Effector memory CD8-positive, alpha-beta T cell (primary cell): Measurements from ENCODE around the gene VSIG4.

Experiments
- ATAC-seq: fragments of 150-1000 bp; cut with Tn5 transposase; replicated peaks from 2 replicates; pipeline ENCODE4 v1.10.0; 2021; ENCODE audit warnings: mild to moderate bottlenecking, moderate library complexity
- DNase-seq, 3 experiments: peaks; one replicate each; pipeline ENCODE4 v3.0.0; 2021
- H3K27ac Mint-ChIP-seq, 2 donors: one replicate each; pipeline ENCODE4 v1.8.0; 2022; ENCODE audit warnings: mild to moderate bottlenecking in 2 of 2, mixed read lengths in 2 of 2, moderate library complexity in 2 of 2
- H3K27me3 Mint-ChIP-seq, 2 donors: one replicate each; pipeline ENCODE4 v1.8.0; 2022; ENCODE audit warnings: mixed read lengths in 2 of 2
- H3K36me3 Mint-ChIP-seq: one replicate; pipeline ENCODE4 v1.8.0; 2022; ENCODE audit warnings: mild to moderate bottlenecking, moderate library complexity, mixed read lengths; ENCODE audit not compliant: insufficient read depth
- H3K4me1 Mint-ChIP-seq, 2 donors: one replicate each; pipeline ENCODE4 v1.8.0; 2022; ENCODE audit warnings: low read depth in 2 of 2, mixed read lengths in 2 of 2
- H3K4me3 Mint-ChIP-seq, 2 donors: one replicate each; pipeline ENCODE4 v1.8.0; 2022; ENCODE audit warnings: mild to moderate bottlenecking in 2 of 2, mixed read lengths in 2 of 2, moderate library complexity in 2 of 2
- H3K9me3 Mint-ChIP-seq, 2 donors: one replicate each; pipeline ENCODE4 v1.8.0; 2022; ENCODE audit warnings: mixed read lengths in 2 of 2

VSIG4 gene

DNA sequence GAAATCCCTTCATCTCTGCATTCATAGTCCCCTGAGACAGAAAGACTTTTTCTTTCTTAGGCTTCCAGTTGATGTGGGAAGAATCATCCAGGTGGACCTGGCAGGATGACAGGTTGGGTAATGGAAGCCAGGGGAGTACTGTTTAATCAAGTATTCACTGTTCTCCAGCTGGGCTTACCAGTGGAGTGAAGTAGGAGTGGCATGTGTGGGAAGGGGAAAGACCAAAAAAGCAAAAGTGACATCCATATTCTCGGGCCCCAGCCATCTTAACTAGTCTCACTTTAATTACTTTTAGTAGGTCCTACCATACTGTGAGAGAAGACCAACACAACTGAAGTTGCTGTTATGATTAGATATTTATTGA, 18.5 kb downstream of the VSIG4 start:
- Mint-ChIP-seq H3K9me3 (no peaks in the 10 kb centered on the region), H3K27me3 (no peaks in the 10 kb centered on the region), H3K4me1 (peaks cover 21 to 32% of the 10 kb centered on the region in 2 donors), H3K36me3 (no peaks in the 10 kb centered on the region), H3K27ac (peak overlapping the region in 1 of 2 donors; percentile 46), H3K4me3 (peak overlapping the region in 1 of 2 donors; percentile 32)
- DNase-seq (no peak), ATAC-seq (no peak)

GRCh38 chrX:66020631-66021334, 19.1 kb downstream of the VSIG4 start:
- H3K27ac Mint-ChIP-seq = peak overlapping the region in 1 of 2 donors; percentile 82
- no peaks in the 10 kb centered on the region for H3K9me3 Mint-ChIP-seq
- no peaks in the 10 kb centered on the region for H3K36me3 Mint-ChIP-seq
- ATAC-seq (no peak), DNase-seq (no peak)
- H3K4me3 Mint-ChIP-seq = peak overlapping the region in 1 of 2 donors; percentile 32
- H3K4me1 Mint-ChIP-seq = peaks cover 21 to 38% of the 10 kb centered on the region in 2 donors
- no peaks in the 10 kb centered on the region for H3K27me3 Mint-ChIP-seq

DNA sequence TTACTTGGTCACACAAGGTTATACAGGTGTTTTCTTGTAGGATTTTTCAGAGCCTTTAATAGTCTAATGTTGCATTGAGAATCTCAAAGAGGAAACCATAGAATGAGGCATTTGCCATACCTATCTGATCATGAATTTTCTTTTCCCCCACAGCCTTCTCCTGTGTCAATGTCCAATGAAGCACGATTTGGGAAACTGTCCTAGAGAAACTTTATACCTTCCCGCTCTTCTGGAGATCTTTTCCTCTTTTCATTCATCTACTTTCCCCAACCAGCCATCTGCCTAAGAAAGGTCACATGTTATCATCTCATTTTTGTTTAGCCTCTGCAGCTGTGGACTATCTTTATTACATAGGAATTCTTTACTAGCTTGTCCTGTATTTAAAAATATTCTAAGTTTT, 19.9 kb downstream of the VSIG4 start:
- H3K4me1 Mint-ChIP-seq = peaks cover 26 to 43% of the 10 kb centered on the region in 2 donors
- no peak for DNase-seq
- no peak overlapping the region for H3K27ac Mint-ChIP-seq
- H3K9me3 Mint-ChIP-seq = no peaks in the 10 kb centered on the region
- ATAC-seq = no peak
- no peaks in the 10 kb centered on the region for H3K27me3 Mint-ChIP-seq
- H3K36me3 Mint-ChIP-seq = no peaks in the 10 kb centered on the region
- no peak overlapping the region for H3K4me3 Mint-ChIP-seq

GRCh38 chrX:66019310-66019652, 20.6 kb downstream of the VSIG4 start:
- no peak for ATAC-seq
- no peak for DNase-seq
- Mint-ChIP-seq H3K36me3 (no peaks in the 10 kb centered on the region), H3K27ac (peak overlapping the region in 1 of 2 donors; percentile 85), H3K27me3 (no peaks in the 10 kb centered on the region), H3K4me3 (no peak overlapping the region), H3K4me1 (peaks cover 29 to 47% of the 10 kb centered on the region in 2 donors), H3K9me3 (no peaks in the 10 kb centered on the region)

DNA sequence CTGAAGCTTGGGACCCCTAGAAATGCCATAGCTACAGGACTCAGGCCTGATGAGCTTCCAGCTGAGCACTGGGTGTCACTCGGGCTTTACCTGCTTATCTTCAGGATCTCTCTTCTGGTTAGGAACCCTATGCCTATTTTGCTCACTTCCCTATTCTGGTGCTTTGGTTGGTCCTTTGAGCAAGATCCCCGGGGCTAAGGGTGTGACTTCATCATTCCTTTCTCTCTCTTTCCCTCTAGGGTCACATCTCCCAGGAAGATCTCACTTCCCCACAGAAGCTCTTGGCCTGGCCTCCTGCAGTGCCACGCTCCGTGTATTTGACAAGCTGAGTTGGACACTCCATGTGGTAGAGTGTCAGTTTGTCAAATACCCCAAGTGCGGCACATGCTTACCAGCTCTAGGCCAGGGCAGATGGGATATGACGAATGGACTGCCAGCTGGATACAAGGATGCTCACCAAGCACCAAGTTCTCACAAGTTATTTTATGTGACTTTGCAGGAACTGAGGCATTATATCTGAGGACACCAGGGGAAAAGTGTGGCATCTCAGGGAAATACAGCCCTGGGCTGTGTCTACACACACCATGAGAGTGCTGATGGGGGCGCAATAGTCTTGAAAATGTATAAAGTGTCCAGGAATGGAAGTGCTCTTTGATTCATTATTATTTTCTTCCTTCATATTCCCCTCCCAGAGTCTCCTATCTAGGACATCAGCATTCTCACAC, 21.1 kb downstream of the VSIG4 start:
- H3K36me3 Mint-ChIP-seq = no peaks in the 10 kb centered on the region
- peaks cover 29 to 47% of the 10 kb centered on the region in 2 donors for H3K4me1 Mint-ChIP-seq
- no peak overlapping the region for H3K4me3 Mint-ChIP-seq
- DNase-seq = no peak
- no peak for ATAC-seq
- H3K9me3 Mint-ChIP-seq = no peaks in the 10 kb centered on the region
- H3K27me3 Mint-ChIP-seq = no peaks in the 10 kb centered on the region
- H3K27ac Mint-ChIP-seq = peak overlapping the region in 1 of 2 donors; percentile 85

- Mint-ChIP-seq H3K9me3 (no peaks in the 10 kb centered on the region), H3K27ac (peak overlapping the region in 1 of 2 donors; percentile 54), H3K27me3 (no peaks in the 10 kb centered on the region), H3K36me3 (no peaks in the 10 kb centered on the region), H3K4me1 (peaks cover 28 to 47% of the 10 kb centered on the region in 2 donors), H3K4me3 (no peak overlapping the region)
- ATAC-seq (no peak), DNase-seq (no peak)
These were observed 22.2 kb downstream of the VSIG4 start for GRCh38 chrX:66017659-66018170.

DNA sequence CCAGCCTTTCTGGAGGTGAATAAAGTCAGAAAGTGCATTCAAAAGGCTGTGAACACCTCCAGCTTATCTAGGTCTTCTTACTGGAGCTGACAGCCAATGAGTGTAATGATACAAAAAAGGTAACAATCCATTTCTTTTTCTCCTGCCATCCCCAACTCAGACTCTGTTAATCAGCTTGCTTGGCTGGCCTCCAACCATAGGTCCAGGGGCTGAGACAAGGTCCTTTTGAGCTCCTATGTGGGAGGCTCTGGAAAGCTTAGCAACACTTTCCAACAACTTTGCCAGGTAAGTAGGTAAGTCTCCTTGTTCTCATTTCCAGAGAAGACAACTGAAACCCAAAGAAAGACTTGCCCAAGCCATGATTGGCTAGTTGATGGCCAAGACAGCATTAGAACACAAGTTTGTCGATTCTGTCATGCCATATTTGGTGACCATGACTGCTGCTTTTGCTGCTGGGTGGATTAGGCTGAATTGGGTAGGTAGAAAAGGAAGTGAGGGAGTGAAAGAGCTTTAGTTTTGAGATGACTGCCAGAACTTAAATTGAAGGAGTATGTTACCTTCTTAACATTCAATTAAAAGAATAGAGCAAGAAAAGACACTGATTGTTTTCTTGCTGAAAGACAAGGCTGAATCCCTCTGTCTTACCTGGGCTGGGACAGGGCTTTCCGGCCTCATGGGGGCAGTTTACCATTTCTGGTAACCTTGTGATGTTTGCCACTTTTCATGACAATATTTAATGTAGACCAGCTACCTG, 22.8 kb downstream of the VSIG4 start:
- ATAC-seq (no peak), DNase-seq (no peak)
- no peaks in the 10 kb centered on the region for H3K27me3 Mint-ChIP-seq
- H3K9me3 Mint-ChIP-seq = no peaks in the 10 kb centered on the region
- H3K4me1 Mint-ChIP-seq = peaks cover 28 to 52% of the 10 kb centered on the region in 2 donors
- peak overlapping the region; percentile 20 to 54 for H3K27ac Mint-ChIP-seq
- H3K36me3 Mint-ChIP-seq = no peaks in the 10 kb centered on the region
- peak overlapping the region in 1 of 2 donors; percentile 57 for H3K4me3 Mint-ChIP-seq

GRCh38 chrX:66015900-66016689, 23.8 kb downstream of the VSIG4 start:
- Mint-ChIP-seq H3K4me1 (peaks cover 26 to 58% of the 10 kb centered on the region in 2 donors), H3K9me3 (no peaks in the 10 kb centered on the region), H3K36me3 (no peaks in the 10 kb centered on the region), H3K27me3 (no peaks in the 10 kb centered on the region), H3K4me3 (peak overlapping the region; percentile 57 to 59), H3K27ac (peak overlapping the region; percentile 20 to 54)
- ATAC-seq = no peak
- no peak for DNase-seq

DNA sequence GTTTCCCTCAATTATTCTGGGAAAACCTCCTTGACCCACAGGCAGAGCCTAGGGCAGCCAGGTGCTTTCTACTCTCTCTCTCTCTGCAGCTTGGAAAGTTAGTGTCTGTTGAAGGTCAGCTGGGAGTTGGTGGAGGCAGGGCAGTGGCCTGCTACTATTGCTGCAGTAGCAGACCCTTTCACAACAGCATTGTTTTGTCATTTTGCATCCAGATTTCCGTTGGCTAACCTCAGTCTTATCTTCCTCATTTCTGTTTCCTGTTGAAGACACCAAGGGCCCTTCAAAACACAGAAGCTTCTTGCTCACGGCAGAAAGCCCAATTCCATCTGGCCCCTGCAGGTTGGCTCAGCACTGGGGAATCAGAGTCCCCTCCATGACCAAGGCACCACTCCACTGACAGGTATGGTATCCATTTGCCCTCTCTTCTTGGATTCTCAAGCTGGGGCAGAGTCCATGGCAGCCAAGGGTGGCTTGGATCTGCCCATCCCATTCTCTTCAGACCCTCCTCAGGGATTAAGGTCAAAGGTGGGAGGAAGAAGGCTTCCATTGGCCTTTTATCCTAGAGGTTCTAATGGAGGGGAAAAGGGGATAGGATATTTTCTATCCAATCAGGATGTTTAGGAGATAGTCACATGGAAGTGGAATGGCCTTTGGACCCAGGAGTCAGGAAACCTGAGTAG, 24.6 kb downstream of the VSIG4 start:
- Mint-ChIP-seq H3K4me3 (peak overlapping the region; percentile 57 to 59), H3K4me1 (peaks cover 21 to 52% of the 10 kb centered on the region in 2 donors), H3K9me3 (no peaks in the 10 kb centered on the region), H3K27me3 (no peaks in the 10 kb centered on the region), H3K36me3 (no peaks in the 10 kb centered on the region), H3K27ac (peak overlapping the region; percentile 20 to 72)
- DNase-seq = no peak
- ATAC-seq = peak; percentile 55

GRCh38 chrX:66014556-66014955, 25.3 kb downstream of the VSIG4 start:
- H3K4me3 Mint-ChIP-seq = peak overlapping the region; percentile 57 to 59
- no peak for DNase-seq
- peak overlapping the region in 1 of 2 donors; percentile 20 for H3K27ac Mint-ChIP-seq
- no peaks in the 10 kb centered on the region for H3K9me3 Mint-ChIP-seq
- no peaks in the 10 kb centered on the region for H3K36me3 Mint-ChIP-seq
- H3K4me1 Mint-ChIP-seq = peaks cover 18 to 49% of the 10 kb centered on the region in 2 donors
- H3K27me3 Mint-ChIP-seq = no peaks in the 10 kb centered on the region
- no peak for ATAC-seq

DNA sequence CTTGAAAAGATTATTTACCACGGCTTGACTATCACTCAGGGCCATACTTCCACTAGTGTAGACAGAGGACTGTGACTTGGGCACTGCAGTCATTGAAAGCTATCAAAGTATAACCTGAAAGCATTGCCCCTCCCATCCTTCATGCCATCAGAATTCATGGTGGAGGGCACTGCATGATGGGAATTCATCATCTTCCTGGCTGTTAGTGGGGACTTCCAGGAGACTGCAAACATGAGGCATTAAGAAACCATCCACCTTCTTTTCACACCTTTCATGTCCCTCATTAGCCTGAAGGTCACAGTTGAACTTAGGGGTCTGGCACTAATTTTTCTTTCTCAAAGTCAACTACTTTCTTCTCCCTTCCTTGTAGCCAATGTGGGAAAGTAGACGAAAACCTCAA, 25.8 kb downstream of the VSIG4 start:
- Mint-ChIP-seq H3K27me3 (no peaks in the 10 kb centered on the region), H3K27ac (no peak overlapping the region), H3K4me3 (no peak overlapping the region), H3K4me1 (peaks cover 18 to 45% of the 10 kb centered on the region in 2 donors), H3K36me3 (no peaks in the 10 kb centered on the region), H3K9me3 (no peaks in the 10 kb centered on the region)
- ATAC-seq (no peak), DNase-seq (no peak)

DNA sequence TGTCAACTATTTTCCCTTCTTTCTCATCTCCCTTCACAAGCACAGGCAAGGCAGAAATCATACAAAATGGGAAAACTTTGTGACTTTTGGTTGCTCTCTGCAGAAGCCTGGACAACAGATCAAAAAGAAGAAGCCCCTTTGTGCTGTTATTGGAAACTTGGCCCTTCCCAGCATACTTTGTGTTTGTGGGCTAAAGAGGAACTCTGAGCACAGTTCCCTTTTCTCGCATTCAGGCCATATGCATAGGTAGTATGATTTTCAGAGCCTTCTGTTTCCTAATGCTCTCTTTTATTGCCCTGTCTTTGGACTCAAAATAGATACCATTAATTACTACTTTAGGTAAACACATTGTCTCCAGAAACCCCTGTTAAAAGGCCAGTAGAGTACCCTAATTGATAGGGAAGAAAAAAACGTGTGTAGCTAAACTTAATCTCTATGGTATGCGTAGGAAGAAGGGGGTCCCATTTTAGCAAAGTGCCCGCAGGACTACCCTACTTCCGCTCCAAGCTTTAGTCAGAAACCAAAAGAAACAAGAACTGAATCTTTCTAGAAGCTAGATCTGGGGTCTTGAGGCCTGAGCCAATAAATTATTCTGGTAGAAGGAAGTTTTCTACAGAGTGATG, 26.6 kb downstream of the VSIG4 start:
- ATAC-seq (no peak), DNase-seq (no peak)
- H3K4me1 Mint-ChIP-seq = peaks cover 15 to 40% of the 10 kb centered on the region in 2 donors
- no peaks in the 10 kb centered on the region for H3K36me3 Mint-ChIP-seq
- H3K27ac Mint-ChIP-seq = no peak overlapping the region
- no peaks in the 10 kb centered on the region for H3K9me3 Mint-ChIP-seq
- no peaks in the 10 kb centered on the region for H3K27me3 Mint-ChIP-seq
- H3K4me3 Mint-ChIP-seq = no peak overlapping the region
